Measurements from ENCODE around the gene CCDC149.

DNA sequence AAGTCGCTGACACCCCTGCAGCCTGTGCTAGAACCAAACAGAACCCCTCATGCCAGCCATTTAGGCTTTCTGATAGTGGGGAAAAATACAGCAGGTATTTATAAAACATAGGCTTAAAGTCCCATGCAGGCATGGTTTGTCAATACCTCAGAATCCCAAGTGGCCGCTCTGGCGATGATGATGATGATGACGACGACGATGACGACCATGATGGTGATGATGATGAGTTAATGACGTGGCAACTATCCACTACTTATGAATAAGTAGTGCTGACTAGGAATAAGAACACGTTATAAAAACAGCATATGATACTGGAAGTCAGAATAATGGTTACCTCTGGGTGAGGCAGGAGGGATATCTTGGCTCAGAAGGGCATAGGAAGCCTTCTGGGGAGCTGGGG, 18.0 kb downstream of the CCDC149 start:
- TF ChIP-seq, protein P1, sequence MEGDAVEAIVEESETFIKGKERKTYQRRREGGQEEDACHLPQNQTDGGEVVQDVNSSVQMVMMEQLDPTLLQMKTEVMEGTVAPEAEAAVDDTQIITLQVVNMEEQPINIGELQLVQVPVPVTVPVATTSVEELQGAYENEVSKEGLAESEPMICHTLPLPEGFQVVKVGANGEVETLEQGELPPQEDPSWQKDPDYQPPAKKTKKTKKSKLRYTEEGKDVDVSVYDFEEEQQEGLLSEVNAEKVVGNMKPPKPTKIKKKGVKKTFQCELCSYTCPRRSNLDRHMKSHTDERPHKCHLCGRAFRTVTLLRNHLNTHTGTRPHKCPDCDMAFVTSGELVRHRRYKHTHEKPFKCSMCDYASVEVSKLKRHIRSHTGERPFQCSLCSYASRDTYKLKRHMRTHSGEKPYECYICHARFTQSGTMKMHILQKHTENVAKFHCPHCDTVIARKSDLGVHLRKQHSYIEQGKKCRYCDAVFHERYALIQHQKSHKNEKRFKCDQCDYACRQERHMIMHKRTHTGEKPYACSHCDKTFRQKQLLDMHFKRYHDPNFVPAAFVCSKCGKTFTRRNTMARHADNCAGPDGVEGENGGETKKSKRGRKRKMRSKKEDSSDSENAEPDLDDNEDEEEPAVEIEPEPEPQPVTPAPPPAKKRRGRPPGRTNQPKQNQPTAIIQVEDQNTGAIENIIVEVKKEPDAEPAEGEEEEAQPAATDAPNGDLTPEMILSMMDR (IDR thresholded peaks at IDR 0.05), result no peak
- TF ChIP-seq EZH2 (IDR thresholded peaks at IDR 0.05; ENCODE audit: borderline replicate concordance, insufficient read depth, low read depth, low read length, poor library complexity, severe bottlenecking), result no peak
